Central memory CD8-positive, alpha-beta T cell (primary cell): Measurements from ENCODE around the gene ZNF3.
A peak's percentile ranks its signal among the peaks of the same experiment; 100 is the strongest.

ENCODE experiments used
- ATAC-seq: fragments of 150-1000 bp; cut with Tn5 transposase; replicated peaks from 2 replicates; pipeline ENCODE4 v1.10.0; 2022; ENCODE audit warnings: mild to moderate bottlenecking, moderate FRiP score, moderate number of reproducible peaks; ENCODE audit not compliant: poor library complexity, severe bottlenecking; ENCODE audit errors: extremely low read depth
- DNase-seq, 2 donors: peaks; one replicate each; pipeline ENCODE4 v3.0.0; 2021; ENCODE audit warnings: low spot score in 2 of 2
- H3K27ac Mint-ChIP-seq: one replicate; pipeline ENCODE4 v1.8.0; 2022; ENCODE audit warnings: low read depth, mild to moderate bottlenecking, moderate library complexity, mixed read lengths
- H3K27me3 Mint-ChIP-seq: one replicate; pipeline ENCODE4 v1.8.0; 2022; ENCODE audit warnings: mixed read lengths
- H3K36me3 Mint-ChIP-seq: one replicate; pipeline ENCODE4 v1.8.0; 2022; ENCODE audit warnings: mild to moderate bottlenecking, moderate library complexity, mixed read lengths; ENCODE audit not compliant: insufficient read depth
- H3K4me1 Mint-ChIP-seq: one replicate; pipeline ENCODE4 v1.8.0; 2022; ENCODE audit warnings: mixed read lengths
- H3K4me3 Mint-ChIP-seq: one replicate; pipeline ENCODE4 v1.8.0; 2022; ENCODE audit warnings: mild to moderate bottlenecking, moderate library complexity, mixed read lengths
- H3K9me3 Mint-ChIP-seq: one replicate; pipeline ENCODE4 v1.8.0; 2022; ENCODE audit warnings: mixed read lengths

ZNF3 gene

DNA sequence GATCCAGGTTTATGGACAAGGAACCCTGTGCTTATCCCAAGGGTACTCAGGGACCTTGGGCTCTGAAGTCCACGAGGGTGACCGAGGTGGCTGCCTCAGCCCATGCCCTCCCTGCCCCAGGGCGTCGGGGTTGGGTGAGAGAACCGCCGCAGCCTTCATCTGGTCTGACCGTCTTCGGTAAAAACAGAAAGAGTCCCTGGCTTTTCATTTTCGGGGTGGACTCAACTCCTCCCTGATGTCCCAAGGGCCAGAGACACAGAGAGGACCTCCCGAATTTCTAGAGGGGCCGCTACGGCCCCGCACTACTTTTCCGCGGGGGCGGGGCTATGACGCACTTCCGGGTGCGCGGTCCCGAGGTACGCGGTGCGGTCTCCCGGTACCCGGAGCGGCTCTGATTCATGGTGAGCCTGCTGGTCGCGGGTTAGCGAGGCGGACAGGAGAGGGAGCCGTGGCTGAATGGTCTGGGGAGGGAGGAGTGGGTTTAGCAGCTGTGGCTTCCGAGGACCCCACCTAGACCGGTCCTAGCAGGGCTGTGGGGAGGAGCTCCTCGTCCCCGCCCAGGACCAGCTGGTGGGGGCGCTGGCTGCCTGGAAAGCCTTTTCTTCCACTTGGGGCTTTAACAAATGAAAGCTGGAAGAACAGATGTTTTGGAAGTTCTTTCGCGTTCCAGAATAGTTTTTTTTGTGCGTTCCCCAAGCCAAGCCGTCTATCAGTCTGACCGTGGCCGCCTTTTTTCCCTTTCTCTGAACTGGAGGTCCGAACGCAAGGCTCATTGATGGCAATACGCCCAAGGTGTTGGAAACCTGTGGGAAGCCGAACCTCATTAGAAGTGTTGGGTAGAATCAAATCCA is 31.9 kb downstream of the ZNF3 start, which contains the start of gene ZSCAN21:
Gene ZSCAN21, plus strand, starts transcription at position 334 of the 851 bp plus-strand sequence. CDS start 7,233 bp downstream, outside the sequence.
- Mint-ChIP-seq H3K27ac (peak within 1 kb of the TSS; percentile 92), H3K27me3 (no peaks in the 10 kb centered on the region), H3K9me3 (no peaks in the 10 kb centered on the region), H3K4me3 (peak within 1 kb of the TSS; percentile 88), H3K4me1 (peaks cover 13% of the 10 kb centered on the region), H3K36me3 (peaks cover 3% of the 10 kb centered on the region)
- peak; percentile 82 for ATAC-seq
- peak; percentile 65 to 66 for DNase-seq

DNA sequence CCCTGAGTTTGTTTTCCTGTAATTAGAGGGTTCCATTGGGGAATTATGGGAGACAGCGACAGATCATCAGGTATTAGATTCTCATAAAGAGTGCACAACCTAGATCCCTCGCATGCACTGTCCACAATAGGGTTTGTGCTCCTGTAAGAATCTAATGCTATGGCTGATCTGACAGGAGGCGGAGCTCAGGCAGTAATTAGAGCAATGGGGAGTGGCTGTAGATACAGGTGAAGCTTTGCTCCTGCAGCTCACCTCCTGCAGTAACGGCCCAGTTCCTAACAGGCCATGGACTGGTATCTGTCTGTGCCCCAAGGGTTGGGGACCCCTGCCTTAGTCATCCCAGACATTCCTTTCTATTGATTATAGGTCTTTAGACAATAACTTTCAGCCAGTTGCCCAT is 32.8 kb downstream of the ZNF3 start:
- H3K27ac Mint-ChIP-seq = peak overlapping the region; percentile 26
- peak overlapping the region; percentile 47 for H3K4me3 Mint-ChIP-seq
- no peak for DNase-seq
- no peaks in the 10 kb centered on the region for H3K9me3 Mint-ChIP-seq
- peaks cover 2% of the 10 kb centered on the region for H3K36me3 Mint-ChIP-seq
- no peaks in the 10 kb centered on the region for H3K27me3 Mint-ChIP-seq
- ATAC-seq = no peak
- H3K4me1 Mint-ChIP-seq = peaks cover 15% of the 10 kb centered on the region

DNA sequence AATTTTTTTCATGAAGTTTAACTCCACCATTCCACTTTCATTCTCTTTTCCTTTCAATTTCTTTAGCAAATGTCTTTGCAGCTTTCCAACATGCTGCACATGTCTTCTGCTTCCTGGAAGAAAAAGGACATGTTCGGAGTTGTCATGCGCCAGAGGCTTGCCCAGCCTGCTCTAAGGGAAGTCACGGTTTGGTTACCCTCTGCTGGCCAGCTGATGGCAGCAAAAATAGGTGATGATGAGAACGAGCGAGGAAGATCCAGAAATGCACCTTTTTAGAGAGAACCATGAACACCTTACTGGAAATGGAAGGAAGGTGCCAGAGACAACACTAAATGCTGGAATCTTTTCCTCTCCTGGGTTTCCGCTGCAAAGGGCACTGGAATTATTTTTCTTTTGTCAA is 36.8 kb downstream of the ZNF3 start:
- Mint-ChIP-seq H3K9me3 (no peaks in the 10 kb centered on the region), H3K36me3 (no peaks in the 10 kb centered on the region), H3K27me3 (no peaks in the 10 kb centered on the region), H3K4me1 (peaks cover 5% of the 10 kb centered on the region), H3K27ac (no peak overlapping the region), H3K4me3 (no peak overlapping the region)
- no peak for DNase-seq
- no peak for ATAC-seq

DNA sequence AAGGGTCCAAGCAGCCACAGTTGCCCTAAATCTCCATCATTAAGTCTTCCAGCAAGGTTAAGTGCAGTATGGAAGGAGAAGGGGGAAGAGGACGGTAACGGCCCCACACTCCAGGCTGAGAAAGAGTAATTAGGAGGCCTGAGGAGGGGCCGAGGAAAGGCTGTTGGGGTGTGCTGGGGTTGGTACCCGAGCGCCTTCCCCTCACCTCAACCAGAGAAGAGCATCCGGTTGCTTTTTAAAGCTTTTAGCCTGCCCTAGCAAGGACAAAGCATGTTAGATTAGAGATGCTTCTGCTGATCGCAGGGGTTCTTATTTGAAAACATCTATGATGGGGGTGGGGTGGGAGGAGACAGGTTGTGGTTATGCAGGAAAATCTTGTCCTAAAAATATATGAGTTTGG is 40.9 kb downstream of the ZNF3 start:
- peaks cover 5% of the 10 kb centered on the region for H3K4me1 Mint-ChIP-seq
- H3K9me3 Mint-ChIP-seq = no peaks in the 10 kb centered on the region
- no peak overlapping the region for H3K27ac Mint-ChIP-seq
- H3K36me3 Mint-ChIP-seq = peaks cover 5% of the 10 kb centered on the region
- DNase-seq (no peak), ATAC-seq (no peak)
- H3K27me3 Mint-ChIP-seq = no peaks in the 10 kb centered on the region
- no peak overlapping the region for H3K4me3 Mint-ChIP-seq

DNA sequence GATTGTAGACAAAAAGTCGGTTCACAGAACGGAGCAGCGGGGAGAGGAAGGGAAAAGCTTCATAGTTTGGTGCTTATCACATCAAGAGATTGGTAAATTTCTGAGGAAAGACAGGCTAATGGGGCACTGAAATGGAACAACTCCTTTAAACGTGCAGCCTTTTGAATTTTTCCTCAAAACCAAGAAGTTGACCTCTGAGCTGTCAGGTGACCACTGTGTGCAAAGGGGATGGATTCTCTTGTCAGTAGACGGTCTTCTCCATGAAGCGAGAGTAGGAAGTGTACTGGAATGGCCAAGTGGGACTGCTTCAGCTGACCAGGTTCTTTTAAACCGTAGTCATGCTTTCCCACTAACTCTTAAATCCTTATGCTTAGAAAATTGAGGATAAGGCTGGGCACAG is 43.2 kb downstream of the ZNF3 start:
- Mint-ChIP-seq H3K27me3 (no peaks in the 10 kb centered on the region), H3K9me3 (no peaks in the 10 kb centered on the region), H3K36me3 (peaks cover 18% of the 10 kb centered on the region), H3K4me1 (no peaks in the 10 kb centered on the region), H3K4me3 (no peak overlapping the region), H3K27ac (no peak overlapping the region)
- ATAC-seq = no peak
- no peak for DNase-seq

DNA sequence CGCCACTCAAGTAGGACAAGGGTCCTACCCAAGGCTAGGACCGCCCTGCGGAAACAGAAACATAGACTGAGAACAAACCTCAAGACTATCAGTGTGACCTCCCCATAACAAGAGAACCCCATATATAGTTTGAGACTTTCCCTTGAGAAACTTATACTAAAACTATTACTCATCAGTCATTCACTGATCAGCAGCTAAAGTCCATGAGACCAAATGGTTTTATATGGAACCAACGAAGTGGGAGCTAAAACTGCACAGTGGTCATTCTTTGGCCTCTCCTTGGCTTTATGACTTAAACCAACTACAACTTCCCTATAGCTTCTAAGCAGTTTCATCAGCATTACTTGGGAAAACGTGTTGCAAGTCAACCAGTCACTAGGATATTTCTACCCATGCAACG is 45.6 kb downstream of the ZNF3 start:
- no peak for ATAC-seq
- no peak for DNase-seq
- Mint-ChIP-seq H3K4me3 (no peak overlapping the region), H3K27me3 (no peaks in the 10 kb centered on the region), H3K27ac (no peak overlapping the region), H3K4me1 (no peaks in the 10 kb centered on the region), H3K9me3 (no peaks in the 10 kb centered on the region), H3K36me3 (peaks cover 27% of the 10 kb centered on the region)

DNA sequence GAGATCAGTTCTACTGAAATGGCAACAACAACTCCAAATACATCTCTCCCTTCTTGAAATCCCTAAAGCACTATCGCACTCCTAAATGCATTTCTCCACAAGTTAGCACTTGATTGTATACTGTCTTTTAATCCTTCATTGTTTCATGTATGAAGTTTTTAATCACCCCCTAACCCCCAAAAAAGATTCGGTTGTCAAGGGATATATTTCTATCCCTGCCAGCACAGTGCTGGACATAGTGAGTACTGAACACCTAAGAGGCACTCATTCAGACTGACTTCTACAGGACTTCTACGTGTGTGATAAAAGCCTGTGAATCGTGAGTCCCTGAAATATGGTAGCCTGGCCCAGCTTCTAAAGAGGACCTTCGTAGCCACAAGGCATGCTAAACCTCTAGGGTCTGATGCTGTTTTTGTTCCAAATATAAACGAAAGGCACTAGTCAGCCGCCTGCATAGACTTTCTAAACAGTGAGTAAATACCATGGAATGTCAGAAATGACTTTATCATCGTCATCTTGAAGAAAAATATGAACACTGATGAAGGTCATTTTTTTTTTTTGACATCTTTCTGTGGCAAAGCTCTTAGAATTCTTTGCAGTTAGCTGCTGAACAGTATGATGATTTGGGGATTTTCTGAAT is 46.5 kb downstream of the ZNF3 start:
- no peaks in the 10 kb centered on the region for H3K27me3 Mint-ChIP-seq
- DNase-seq (no peak), ATAC-seq (no peak)
- no peaks in the 10 kb centered on the region for H3K9me3 Mint-ChIP-seq
- H3K36me3 Mint-ChIP-seq = peaks cover 35% of the 10 kb centered on the region
- H3K27ac Mint-ChIP-seq = no peak overlapping the region
- H3K4me1 Mint-ChIP-seq = no peaks in the 10 kb centered on the region
- H3K4me3 Mint-ChIP-seq = no peak overlapping the region

DNA sequence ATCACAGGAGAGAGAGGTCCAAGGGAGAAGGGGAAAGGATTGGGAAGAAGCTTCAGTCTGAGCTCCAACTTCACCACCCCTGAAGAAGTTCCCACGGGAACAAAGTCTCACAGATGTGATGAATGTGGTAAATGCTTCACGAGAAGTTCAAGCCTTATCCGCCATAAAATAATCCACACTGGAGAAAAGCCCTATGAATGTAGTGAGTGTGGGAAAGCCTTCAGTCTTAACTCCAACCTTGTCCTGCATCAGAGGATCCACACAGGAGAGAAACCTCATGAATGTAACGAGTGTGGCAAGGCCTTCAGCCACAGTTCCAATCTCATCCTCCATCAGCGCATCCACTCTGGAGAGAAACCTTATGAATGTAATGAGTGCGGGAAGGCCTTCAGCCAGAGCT is 48.0 kb downstream of the ZNF3 start:
- H3K36me3 Mint-ChIP-seq = peaks cover 35% of the 10 kb centered on the region
- no peak for ATAC-seq
- H3K27me3 Mint-ChIP-seq = no peaks in the 10 kb centered on the region
- no peak overlapping the region for H3K4me3 Mint-ChIP-seq
- no peaks in the 10 kb centered on the region for H3K4me1 Mint-ChIP-seq
- DNase-seq = no peak
- H3K9me3 Mint-ChIP-seq = no peaks in the 10 kb centered on the region
- no peak overlapping the region for H3K27ac Mint-ChIP-seq

DNA sequence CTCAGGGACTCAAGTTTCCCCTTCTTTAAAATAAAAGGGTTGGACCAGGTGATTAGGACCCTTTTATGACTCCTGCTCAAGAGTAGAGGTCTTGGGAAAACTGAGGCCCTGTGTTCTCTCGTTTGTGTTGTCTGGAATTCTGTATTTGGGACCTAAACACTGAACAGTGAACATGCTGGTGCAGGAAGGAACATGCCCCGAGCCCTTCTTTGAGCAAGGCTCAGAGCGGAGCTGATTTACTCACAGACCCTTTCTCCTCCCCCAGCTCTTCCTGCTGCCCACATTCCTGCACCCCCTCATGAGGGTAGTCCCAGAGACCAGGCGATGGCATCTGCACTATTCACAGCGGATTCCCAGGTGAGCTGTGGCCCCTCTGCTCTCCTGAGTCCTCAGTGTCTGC is 51.9 kb downstream of the ZNF3 start:
- H3K27me3 Mint-ChIP-seq = no peaks in the 10 kb centered on the region
- H3K27ac Mint-ChIP-seq = no peak overlapping the region
- no peaks in the 10 kb centered on the region for H3K4me1 Mint-ChIP-seq
- no peaks in the 10 kb centered on the region for H3K9me3 Mint-ChIP-seq
- no peak overlapping the region for H3K4me3 Mint-ChIP-seq
- H3K36me3 Mint-ChIP-seq = peaks cover 47% of the 10 kb centered on the region
- DNase-seq (no peak), ATAC-seq (no peak)

DNA sequence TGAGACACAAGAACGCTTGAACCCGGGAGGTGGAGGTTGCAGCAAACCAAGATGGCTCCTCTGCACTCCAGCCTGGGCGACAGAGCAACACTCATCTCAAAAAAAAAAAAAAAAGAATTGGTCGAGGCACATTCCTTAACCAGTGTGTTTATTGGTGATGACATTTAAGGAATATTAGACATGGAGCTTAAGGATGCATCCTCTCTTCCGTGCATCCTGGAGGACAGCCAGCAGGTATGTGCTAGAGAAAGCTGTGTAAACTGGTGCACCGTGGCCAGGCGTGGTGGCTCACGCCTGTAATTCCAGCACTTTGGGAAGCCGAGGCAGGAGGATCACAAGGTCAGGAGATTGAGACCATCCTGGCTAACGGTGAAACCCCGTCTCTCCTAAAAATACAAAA is 54.3 kb downstream of the ZNF3 start:
- H3K4me1 Mint-ChIP-seq = peaks cover 5% of the 10 kb centered on the region
- no peaks in the 10 kb centered on the region for H3K27me3 Mint-ChIP-seq
- H3K36me3 Mint-ChIP-seq = peaks cover 54% of the 10 kb centered on the region
- DNase-seq (no peak), ATAC-seq (no peak)
- H3K27ac Mint-ChIP-seq = no peak overlapping the region
- H3K4me3 Mint-ChIP-seq = no peak overlapping the region
- no peaks in the 10 kb centered on the region for H3K9me3 Mint-ChIP-seq

DNA sequence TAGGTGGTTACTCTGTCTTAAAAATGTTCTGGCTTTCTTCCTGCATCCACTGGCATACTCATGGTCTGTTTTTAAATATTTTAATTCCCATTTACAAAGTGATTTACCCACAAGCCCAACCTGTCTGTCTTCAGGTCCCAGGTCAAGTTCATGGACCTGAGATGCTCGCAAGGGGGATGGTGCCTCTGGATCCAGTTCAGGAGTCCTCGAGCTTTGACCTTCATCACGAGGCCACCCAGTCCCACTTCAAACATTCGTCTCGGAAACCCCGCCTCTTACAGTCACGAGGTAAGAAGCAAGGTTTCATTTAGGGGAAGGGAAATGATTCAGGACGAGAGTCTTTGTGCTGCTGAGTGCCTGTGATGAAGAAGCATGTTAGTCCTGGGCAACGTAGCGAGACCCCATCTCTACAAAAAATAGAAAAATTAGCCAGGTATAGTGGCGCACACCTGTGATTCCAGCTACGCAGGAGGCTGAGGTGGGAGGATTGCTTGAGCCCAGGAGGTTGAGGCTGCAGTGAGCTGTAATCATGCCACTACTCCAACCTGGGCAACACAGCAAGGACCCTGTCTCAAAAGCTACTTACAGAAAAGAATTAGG is 57.4 kb downstream of the ZNF3 start:
- Mint-ChIP-seq H3K9me3 (no peaks in the 10 kb centered on the region), H3K27ac (no peak overlapping the region), H3K4me3 (no peak overlapping the region), H3K27me3 (no peaks in the 10 kb centered on the region), H3K4me1 (peaks cover 20% of the 10 kb centered on the region), H3K36me3 (peaks cover 46% of the 10 kb centered on the region)
- no peak for DNase-seq
- no peak for ATAC-seq

DNA sequence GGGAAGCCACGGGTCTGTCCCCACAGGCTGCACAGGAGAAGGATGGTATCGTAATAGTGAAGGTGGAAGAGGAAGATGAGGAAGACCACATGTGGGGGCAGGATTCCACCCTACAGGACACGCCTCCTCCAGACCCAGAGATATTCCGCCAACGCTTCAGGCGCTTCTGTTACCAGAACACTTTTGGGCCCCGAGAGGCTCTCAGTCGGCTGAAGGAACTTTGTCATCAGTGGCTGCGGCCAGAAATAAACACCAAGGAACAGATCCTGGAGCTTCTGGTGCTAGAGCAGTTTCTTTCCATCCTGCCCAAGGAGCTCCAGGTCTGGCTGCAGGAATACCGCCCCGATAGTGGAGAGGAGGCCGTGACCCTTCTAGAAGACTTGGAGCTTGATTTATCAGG is 58.0 kb downstream of the ZNF3 start:
- ATAC-seq (no peak), DNase-seq (no peak)
- Mint-ChIP-seq H3K27me3 (no peaks in the 10 kb centered on the region), H3K27ac (no peak overlapping the region), H3K4me1 (peaks cover 20% of the 10 kb centered on the region), H3K36me3 (peaks cover 44% of the 10 kb centered on the region), H3K4me3 (no peak overlapping the region), H3K9me3 (no peaks in the 10 kb centered on the region)

DNA sequence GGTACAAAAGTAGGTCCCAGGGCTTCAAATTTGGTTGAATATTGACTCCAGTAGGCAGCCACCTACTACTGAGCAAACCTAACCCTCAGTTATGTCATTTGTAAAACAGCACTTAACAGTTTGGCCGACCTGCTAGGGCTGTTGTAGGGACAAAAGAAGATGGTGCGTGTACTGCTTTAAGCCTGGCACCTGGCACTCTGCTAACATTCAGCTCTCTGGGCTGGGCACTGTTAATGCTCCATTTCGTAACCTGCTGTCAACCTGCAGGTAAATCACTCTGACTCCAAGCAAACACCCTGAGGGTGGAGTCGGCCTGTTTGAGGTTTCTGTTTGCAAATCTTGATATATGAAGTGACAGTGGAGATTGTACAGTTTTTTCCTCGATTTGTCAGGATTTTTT is 58.9 kb downstream of the ZNF3 start:
- H3K36me3 Mint-ChIP-seq = peaks cover 40% of the 10 kb centered on the region
- H3K27ac Mint-ChIP-seq = no peak overlapping the region
- DNase-seq = no peak
- no peaks in the 10 kb centered on the region for H3K9me3 Mint-ChIP-seq
- no peaks in the 10 kb centered on the region for H3K27me3 Mint-ChIP-seq
- peaks cover 26% of the 10 kb centered on the region for H3K4me1 Mint-ChIP-seq
- no peak overlapping the region for H3K4me3 Mint-ChIP-seq
- no peak for ATAC-seq
